Caco-2 (cell line): ENCODE measurements around the gene FRMD8. TPM values are rescaled to one million over a fixed set of nuclear protein-coding genes. Genes with fewer than 3 reads are reported as not detected.

Experiments used
- Bru-seq: library from RNA; stranded (reverse); fragments of 400-500 nt; gene quantifications from one replicate; lab custom pipeline; 2021; lab: Mats Ljungman, UMichigan
- BruChase-seq, 2 experiments: library from RNA; stranded (reverse); fragments of 400-500 nt; gene quantifications; one replicate each; lab custom pipeline; 2021; lab: Mats Ljungman, UMichigan
- BruUV-seq: library from RNA; stranded (reverse); fragments of 400-500 nt; replicated peaks from 2 replicates; lab custom pipeline; 2021; lab: Mats Ljungman, UMichigan
- CTCF ChIA-PET: fragments of 300-600 bp; sonication (Branson Sonifier 250); formaldehyde crosslinking; loops from one replicate; lab custom pipeline; 2022; ENCODE audit warnings: antibody characterized with exemption; lab: Charles Lee
- POLR2A ChIA-PET: fragments of 300-600 bp; sonication (Branson Sonifier 250); formaldehyde crosslinking; loops from one replicate; lab custom pipeline; 2022; ENCODE audit warnings: antibody characterized with exemption; lab: Charles Lee
- DNase-seq, 2 experiments: peaks; one replicate each; pipeline versions ENCODE4 v3.0.0 to v3.0.0-alpha.2; 2020 to 2022
- H3K27me3 ChIP-seq: replicated peaks from 2 replicates; pipeline ENCODE4 v1.6.0; 2011; ENCODE audit warnings: low read length; ENCODE audit not compliant: control insufficient read depth, insufficient read depth
- H3K36me3 ChIP-seq: 2 replicates; pipeline ENCODE4 v1.5.1; 2011; ENCODE audit warnings: low read length; ENCODE audit not compliant: control insufficient read depth, insufficient read depth
- H3K4me1 ChIP-seq: fragments of 250-450 bp; sonication (Bioruptor Pico); 2 replicates; pipeline ENCODE4 v1.5.1; 2020; ENCODE audit warnings: mild to moderate bottlenecking
- H3K4me3 ChIP-seq: 2 replicates; pipeline ENCODE4 v1.5.1; 2011; ENCODE audit warnings: low read depth, mild to moderate bottlenecking, control low read depth, low read length
- H3K9me3 ChIP-seq: fragments of 250-450 bp; sonication (Bioruptor Pico); 2 replicates; pipeline ENCODE4 v1.5.1; 2020; ENCODE audit warnings: mild to moderate bottlenecking, moderate library complexity
- H3K27ac Mint-ChIP-seq: one replicate; pipeline ENCODE4 v1.8.0; 2022; ENCODE audit warnings: mixed read lengths; ENCODE audit not compliant: unreplicated experiment
- H3K27me3 Mint-ChIP-seq: one replicate; pipeline ENCODE4 v1.8.0; 2022; ENCODE audit warnings: mixed read lengths; ENCODE audit not compliant: insufficient read depth, unreplicated experiment
- H3K36me3 Mint-ChIP-seq: one replicate; pipeline ENCODE4 v1.8.0; 2022; ENCODE audit warnings: mild to moderate bottlenecking, mixed read lengths; ENCODE audit not compliant: insufficient read depth, unreplicated experiment
- H3K4me1 Mint-ChIP-seq: one replicate; pipeline ENCODE4 v1.8.0; 2022; ENCODE audit warnings: low read depth, mixed read lengths; ENCODE audit not compliant: unreplicated experiment
- H3K4me3 Mint-ChIP-seq: one replicate; pipeline ENCODE4 v1.8.0; 2022; ENCODE audit warnings: mild to moderate bottlenecking, moderate library complexity, mixed read lengths; ENCODE audit not compliant: unreplicated experiment
- H3K9me3 Mint-ChIP-seq: one replicate; pipeline ENCODE4 v1.8.0; 2022; ENCODE audit warnings: mixed read lengths; ENCODE audit not compliant: unreplicated experiment
- CTCF ChIP-seq, 2 experiments: fragments of 200-600 bp in 1 of 2; IDR thresholded peaks; 1 replicate in 1 of 2; 2 replicates in 1 of 2; pipeline versions ENCODE4 v1.5.1 to v1.8.0; 2011 to 2022; ENCODE audit warnings: antibody characterized with exemption in 1 of 2, control low read depth in 1 of 2, inconsistent platforms in 1 of 2, low read depth in 1 of 2, low read length in 1 of 2, mild to moderate bottlenecking in 1 of 2, moderate library complexity in 1 of 2; ENCODE audit not compliant: insufficient read depth in 1 of 2, severe bottlenecking in 1 of 2, unreplicated experiment in 1 of 2
- intact Hi-C: fragments of 100-400 bp; cut with micrococcal nuclease; formaldehyde crosslinking; loops from one replicate; pipeline ENCODE4 v1.10.0; 2022; ENCODE audit not compliant: unreplicated experiment
- long read RNA-seq: library from polyadenylated mRNA; stranded (forward); transcript quantifications from one replicate; pipeline ENCODE4 v2.0.0, GENCODE V29; 2022
- total RNA-seq: library from RNA; stranded (reverse); gene quantifications from 2 replicates; pipeline ENCODE4 v1.2.3, GENCODE V29; 2022

Gene FRMD8
- total RNA-seq (35.1 and 38.2 TPM in 2 replicates), Bru-seq, nascent RNA (percentile 55 among the genes with signal in this experiment), BruChase-seq, experiment 1, labeled RNA remaining after a 2-hour chase (percentile 68 among the genes with signal in this experiment), BruChase-seq, experiment 2, labeled RNA remaining after a 6-hour chase (percentile 71 among the genes with signal in this experiment)
- long read RNA-seq, transcript FRMD8-203 (10 exons, 1,818 nt): minor isoform, 8 of 43 reads
- long read RNA-seq, transcript FRMD8-201 (11 exons, 3,723 nt): major isoform, 16 of 43 reads
- long read RNA-seq, partial matches to known transcripts: 9 of 43 reads
- long read RNA-seq, other reads (novel, unspliced or antisense): 9 of 43 reads

GRCh38 chr11:65386307-65387140 is at the start of gene FRMD8:
Gene FRMD8 (plus strand): TSS chr11:65386637. CDS start chr11:65387037, 400 bp downstream.
- Histone ChIP-seq H3K4me3 (peak within 1 kb of the TSS; percentile 95), H3K9me3 (no peaks in the 10 kb centered on the region), H3K27me3 (no peaks in the 10 kb centered on the region), H3K36me3 (no peaks in the 10 kb centered on the region; the same call in 1 of the 2 replicates), H3K4me1 (peaks cover 25% of the 10 kb centered on the region)
- peak; percentile 85 to 93 for DNase-seq
- H3K4me1 Mint-ChIP-seq: peaks cover 21% of the 10 kb centered on the region
- intact Hi-C loops: no loop called here
- ChIA-PET CTCF (interaction anchor here (0.6 to 0.9 kb wide), 2 partner anchors 15 to 118 kb away, joined by 3 to 5 read pairs; no protein-coding TSS in a partner anchor), POLR2A (interaction anchor here (0.5 to 2.0 kb wide), 5 partner anchors 15 to 139 kb away, joined by 4 to 13 read pairs (median 7); partner anchors contain the start of genes NEAT1 and SCYL1)
- no peaks in the 10 kb centered on the region for H3K9me3 Mint-ChIP-seq
- no peaks in the 10 kb centered on the region for H3K27me3 Mint-ChIP-seq
- no peak for TF ChIP-seq CTCF (IDR thresholded peaks at IDR 0.05; ENCODE audit: insufficient read depth in 1 of 2, low read depth in 1 of 2, low read length in 1 of 2, severe bottlenecking in 1 of 2, unreplicated experiment in 1 of 2)
- peak within 1 kb of the TSS; percentile 89 for H3K4me3 Mint-ChIP-seq
- peak within 1 kb of the TSS; percentile 81 for H3K27ac Mint-ChIP-seq
- H3K36me3 Mint-ChIP-seq: peaks cover 27% of the 10 kb centered on the region
- BruUV-seq: TSS peak; percentile 74

GRCh38 chr11:65338676-65339075 is 47.8 kb upstream of the FRMD8 start:
- Mint-ChIP-seq H3K27me3 (no peaks in the 10 kb centered on the region), H3K4me1 (peaks cover 17% of the 10 kb centered on the region), H3K4me3 (no peak overlapping the region), H3K36me3 (peaks cover 51% of the 10 kb centered on the region), H3K9me3 (no peaks in the 10 kb centered on the region), H3K27ac (no peak overlapping the region)
- CTCF ChIA-PET: no interaction called here
- Histone ChIP-seq H3K9me3 (no peaks in the 10 kb centered on the region), H3K36me3 (peaks cover 10% of the 10 kb centered on the region), H3K4me1 (no peaks in the 10 kb centered on the region), H3K4me3 (no peak overlapping the region), H3K27me3 (no peaks in the 10 kb centered on the region)
- no peak for DNase-seq
- no peak for TF ChIP-seq CTCF (IDR thresholded peaks at IDR 0.05; ENCODE audit: insufficient read depth in 1 of 2, low read depth in 1 of 2, low read length in 1 of 2, severe bottlenecking in 1 of 2, unreplicated experiment in 1 of 2)
- intact Hi-C loops: no loop called here
- POLR2A ChIA-PET: no interaction called here
- no TSS peak for BruUV-seq

- intact Hi-C loops: no loop called here
- Mint-ChIP-seq H3K27me3 (no peaks in the 10 kb centered on the region), H3K9me3 (no peaks in the 10 kb centered on the region), H3K27ac (no peak overlapping the region), H3K4me3 (no peak overlapping the region), H3K4me1 (peaks cover 7% of the 10 kb centered on the region), H3K36me3 (peaks cover 57% of the 10 kb centered on the region)
- Histone ChIP-seq H3K4me3 (no peak overlapping the region), H3K4me1 (no peaks in the 10 kb centered on the region), H3K27me3 (no peaks in the 10 kb centered on the region), H3K36me3 (peaks cover 10% of the 10 kb centered on the region), H3K9me3 (no peaks in the 10 kb centered on the region)
- CTCF ChIA-PET: interaction anchor here (0.6 kb wide), 1 partner anchor 233 kb away, joined by 3 read pairs; no protein-coding TSS in a partner anchor
- no TSS peak for BruUV-seq
- POLR2A ChIA-PET: interaction anchor here (0.6 kb wide), 1 partner anchor 35 kb away, joined by 5 read pairs; no protein-coding TSS in a partner anchor
- TF ChIP-seq CTCF (IDR thresholded peaks at IDR 0.05; ENCODE audit: insufficient read depth in 1 of 2, low read depth in 1 of 2, low read length in 1 of 2, severe bottlenecking in 1 of 2, unreplicated experiment in 1 of 2): no peak
- no peak for DNase-seq
Measured at GRCh38 chr11:65340226-65340625, 46.2 kb upstream of the FRMD8 start.
